ENCODE results near the gene PRSS50. TPM values are rescaled to one million over a fixed set of nuclear protein-coding genes. Genes with fewer than 3 reads are reported as not detected.
"Not testable (repeated sequence)": the region's sequence is repeated elsewhere in the genome, so short reads cannot be mapped to it uniquely, and the experiment has no call there.

Gene PRSS50, protein sequence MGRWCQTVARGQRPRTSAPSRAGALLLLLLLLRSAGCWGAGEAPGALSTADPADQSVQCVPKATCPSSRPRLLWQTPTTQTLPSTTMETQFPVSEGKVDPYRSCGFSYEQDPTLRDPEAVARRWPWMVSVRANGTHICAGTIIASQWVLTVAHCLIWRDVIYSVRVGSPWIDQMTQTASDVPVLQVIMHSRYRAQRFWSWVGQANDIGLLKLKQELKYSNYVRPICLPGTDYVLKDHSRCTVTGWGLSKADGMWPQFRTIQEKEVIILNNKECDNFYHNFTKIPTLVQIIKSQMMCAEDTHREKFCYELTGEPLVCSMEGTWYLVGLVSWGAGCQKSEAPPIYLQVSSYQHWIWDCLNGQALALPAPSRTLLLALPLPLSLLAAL
- total RNA-seq: 0.17 TPM in 1 of 2 replicates, not detected in the other

DNA sequence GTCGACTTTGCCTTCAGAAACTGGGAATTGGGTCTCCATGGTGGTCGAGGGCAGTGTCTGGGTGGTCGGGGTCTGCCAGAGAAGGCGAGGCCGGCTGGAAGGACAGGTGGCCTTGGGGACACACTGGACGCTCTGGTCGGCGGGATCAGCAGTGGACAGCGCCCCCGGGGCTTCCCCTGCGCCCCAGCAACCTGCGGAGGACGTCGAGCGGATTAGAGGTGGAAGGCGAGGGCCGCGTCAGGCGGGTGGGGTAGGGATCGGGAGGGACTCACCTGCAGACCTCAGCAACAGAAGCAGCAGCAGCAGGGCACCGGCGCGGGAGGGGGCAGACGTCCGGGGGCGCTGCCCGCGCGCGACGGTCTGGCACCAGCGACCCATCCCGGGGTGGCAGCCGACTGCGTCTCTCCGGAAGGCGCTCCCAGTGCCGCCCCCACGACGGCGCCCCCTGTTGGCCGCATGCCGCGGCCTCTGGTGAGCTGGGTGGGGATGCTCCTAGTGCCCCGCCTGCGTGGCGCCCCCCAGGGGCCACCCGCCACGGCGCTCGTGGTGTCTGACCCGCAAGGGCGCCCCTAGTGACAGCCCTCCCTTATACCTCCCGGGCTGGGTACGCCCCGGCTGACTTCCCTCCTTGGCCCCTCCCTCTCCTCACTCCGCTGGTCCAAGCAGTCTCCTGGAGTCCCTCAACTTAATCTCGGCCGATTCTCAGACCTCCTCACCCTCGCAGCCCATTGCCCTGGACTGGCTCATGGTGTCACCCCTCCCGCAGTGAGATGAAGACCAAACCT lies at the start of gene PRSS50:
TSS of gene PRSS50 (minus strand) at position 423 of the 785 bp plus-strand sequence. CDS start at position 378, 45 bp downstream.
- no peak for DNase-seq (ENCODE audit: low read depth)

DNA sequence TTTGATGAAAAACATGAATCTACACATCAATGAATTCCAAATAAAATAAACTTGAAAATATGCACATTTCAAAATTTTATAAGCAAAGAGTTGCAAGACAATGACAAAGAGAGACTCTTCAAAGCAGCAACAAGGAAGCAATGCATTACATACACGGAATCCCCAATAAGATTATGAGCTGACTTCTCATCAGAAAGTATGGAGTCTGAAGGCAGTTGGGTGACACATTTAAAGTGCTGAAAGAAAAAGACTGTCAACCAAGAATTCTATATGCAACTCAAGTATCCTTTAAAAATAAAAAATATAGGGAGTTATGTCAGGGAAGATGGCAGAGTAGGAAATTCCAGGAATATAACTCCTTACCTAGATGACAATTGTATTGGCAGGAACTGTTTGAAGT lies 46.5 kb upstream of the PRSS50 start:
- DNase-seq (ENCODE audit: low read depth): no peak

- DNase-seq (ENCODE audit: low read depth): no peak
These were observed 45.5 kb upstream of the PRSS50 start for GRCh38 chr3:46763178-46763577.

DNA sequence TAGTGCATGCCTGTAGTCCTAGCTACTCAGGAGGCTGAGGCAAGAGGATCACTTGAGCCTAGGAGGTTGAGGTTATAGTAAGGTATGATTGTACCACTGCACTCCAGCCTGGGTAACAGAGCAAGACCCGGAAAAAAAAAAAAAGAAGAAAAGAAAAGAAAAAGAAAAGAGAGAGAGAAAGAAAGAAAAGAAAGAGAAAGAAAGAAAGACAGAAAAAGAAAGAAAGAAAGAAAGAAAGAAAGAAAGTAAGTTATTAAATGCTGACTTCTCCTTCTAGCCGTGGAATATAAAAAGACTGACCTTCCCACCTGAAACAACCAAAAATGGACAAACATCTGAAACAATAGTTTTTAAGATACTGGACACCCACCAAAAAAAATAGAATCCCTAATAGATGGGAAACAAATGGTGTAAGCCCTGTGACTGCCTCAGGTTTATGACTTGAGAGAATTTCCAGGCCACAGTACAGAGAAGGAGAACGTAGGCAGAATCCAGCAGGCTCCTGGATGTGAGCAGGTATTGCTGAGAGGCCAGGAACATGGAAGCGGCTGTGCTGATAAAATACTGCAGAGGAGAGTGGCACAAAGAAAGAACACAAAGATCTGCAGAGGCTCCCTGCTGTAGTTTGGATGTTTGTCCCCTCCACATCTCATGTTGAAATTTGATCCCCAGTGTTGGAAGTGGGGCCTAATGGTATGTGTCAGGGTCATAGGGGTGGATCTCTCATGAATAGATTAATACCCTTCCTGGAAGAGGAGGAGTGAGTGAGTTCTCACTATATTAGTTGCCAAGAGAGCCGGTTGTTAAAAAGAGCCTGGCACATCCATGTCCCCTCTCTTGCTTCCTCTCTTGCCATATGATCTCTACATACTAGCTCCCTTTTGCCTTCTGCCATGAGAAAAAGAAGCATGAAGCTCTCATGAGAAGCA lies 41.8 kb upstream of the PRSS50 start:
- no peak for DNase-seq (ENCODE audit: low read depth)

DNA sequence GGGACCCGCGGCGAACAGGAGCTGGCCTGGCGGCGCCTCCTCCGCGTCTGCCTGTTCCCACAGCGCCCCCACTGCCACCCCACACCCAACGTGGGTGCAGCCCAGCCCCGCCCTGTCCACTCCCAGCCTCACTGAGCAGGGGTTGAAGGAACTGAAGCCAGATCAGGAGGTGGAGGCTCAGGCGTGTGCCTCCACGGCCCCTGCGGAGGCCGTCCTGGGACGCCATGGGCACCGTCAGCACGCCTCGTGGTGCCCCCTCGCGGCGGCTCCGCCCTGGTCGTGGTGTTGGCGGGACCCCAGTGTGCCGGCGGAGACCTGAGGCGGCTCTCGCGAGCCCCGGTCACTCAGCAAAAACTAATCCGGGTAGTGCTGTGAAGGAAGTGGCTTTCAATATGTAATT lies 39.0 kb upstream of the PRSS50 start:
- no peak for DNase-seq (ENCODE audit: low read depth)

- DNase-seq (ENCODE audit: low read depth): no peak
These were observed 38.0 kb upstream of the PRSS50 start for GRCh38 chr3:46755646-46756045.

- not testable (repeated sequence) for DNase-seq (ENCODE audit: low read depth)
These were observed 35.5 kb upstream of the PRSS50 start for GRCh38 chr3:46753127-46753526.

- DNase-seq (ENCODE audit: low read depth): no peak
These were observed 32.9 kb upstream of the PRSS50 start for GRCh38 chr3:46750555-46751038.

DNA sequence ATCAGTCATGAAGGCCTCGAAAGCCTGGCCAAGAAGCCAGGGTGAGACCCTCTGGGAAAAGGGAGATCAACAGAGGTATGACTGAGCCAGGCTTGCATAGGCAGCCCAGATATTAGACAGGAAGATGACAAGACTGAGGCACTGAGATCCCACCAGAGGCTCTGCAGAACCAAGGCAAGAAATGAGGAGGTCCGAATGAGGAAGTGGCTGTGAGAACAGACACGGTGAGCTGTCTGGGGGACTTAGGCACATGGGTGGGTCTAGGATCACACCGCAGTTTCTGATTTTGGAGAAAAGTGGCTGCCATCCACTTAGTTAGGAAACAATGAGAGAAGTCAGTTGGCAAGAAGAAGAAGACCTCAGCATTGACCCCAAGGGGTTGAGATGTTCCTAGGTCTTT lies 31.5 kb upstream of the PRSS50 start:
- no peak for DNase-seq (ENCODE audit: low read depth)

DNA sequence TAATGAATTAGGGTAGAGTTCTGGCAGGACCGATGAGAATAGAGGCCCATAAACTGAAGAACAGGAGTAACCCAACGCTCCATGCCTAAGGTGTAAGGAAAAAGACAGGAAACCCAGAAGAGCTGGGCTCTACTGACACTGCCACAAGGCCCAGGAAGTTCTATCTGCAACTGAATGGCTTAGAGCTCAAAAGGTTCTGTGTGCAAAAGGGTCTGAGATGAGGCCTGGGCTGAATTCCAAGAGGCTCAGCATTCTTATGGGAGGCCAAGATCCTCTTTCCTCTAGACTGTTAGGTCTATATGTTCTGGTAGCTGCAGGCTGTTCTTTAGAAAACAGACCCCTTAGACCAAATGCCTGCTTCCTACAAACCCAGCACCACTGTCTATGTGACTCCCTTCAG lies 30.5 kb upstream of the PRSS50 start:
- no peak for DNase-seq (ENCODE audit: low read depth)

DNA sequence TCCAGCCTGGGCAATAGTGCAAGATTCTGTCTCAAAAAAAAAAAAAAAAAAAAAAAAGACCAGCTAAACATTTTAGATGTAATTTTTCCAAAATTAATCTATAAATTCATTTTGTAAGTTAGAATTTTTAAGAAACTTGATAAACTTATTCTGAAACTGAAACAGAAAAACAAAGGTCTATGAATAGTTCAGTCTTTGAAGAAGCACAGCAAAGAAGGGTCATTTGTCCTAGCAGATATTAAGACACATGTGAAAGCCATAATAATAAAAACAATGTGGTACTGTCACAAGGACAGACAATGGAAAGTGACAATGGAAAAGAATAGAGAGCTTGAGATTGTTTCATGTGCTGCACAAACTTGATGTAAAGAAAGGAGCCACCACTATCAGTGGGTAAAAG lies 29.0 kb upstream of the PRSS50 start:
- no peak for DNase-seq (ENCODE audit: low read depth)

GRCh38 chr3:46742992-46743585 lies 25.4 kb upstream of the PRSS50 start:
- DNase-seq (ENCODE audit: low read depth): no peak

DNA sequence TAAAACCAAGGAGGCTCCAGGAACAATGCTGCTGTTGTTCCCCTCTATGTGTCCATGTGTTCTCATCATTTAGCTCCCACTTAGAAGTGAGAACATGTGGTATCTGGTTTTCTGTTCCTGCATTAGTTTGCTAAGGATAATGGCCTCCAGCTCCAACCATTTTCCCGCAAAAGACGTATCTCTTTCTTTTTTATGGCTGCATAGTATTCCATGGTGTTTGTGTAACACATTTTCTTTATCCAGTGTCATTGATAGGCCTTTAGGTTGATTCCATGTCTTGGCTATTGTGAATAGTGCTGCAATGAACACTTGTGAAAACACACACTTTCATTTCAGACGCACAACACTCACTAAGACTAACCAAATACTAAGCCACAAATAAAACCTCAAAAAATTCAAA lies 21.9 kb upstream of the PRSS50 start:
- DNase-seq (ENCODE audit: low read depth): not testable (repeated sequence)

DNA sequence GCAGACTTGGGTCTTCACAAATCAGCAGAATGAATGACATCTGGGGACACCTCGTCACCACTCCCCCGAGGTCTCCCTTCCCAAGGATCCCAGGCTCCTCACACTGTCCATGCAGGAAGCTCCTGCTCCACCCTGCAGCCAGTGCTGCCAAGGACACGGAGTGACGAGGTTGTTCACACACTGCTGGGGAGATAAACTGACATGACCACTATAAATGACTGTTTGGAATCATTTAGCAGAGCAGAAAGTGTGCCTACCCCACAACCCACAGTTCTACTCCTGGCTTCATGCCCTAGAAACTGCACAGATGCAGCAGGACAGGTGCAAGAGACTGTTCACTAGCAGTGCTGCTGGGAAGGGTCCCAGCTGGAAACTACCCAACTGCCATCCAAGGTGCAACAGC lies 19.7 kb upstream of the PRSS50 start:
- DNase-seq (ENCODE audit: low read depth): no peak

GRCh38 chr3:46736006-46736872 lies 18.6 kb upstream of the PRSS50 start:
- DNase-seq (ENCODE audit: low read depth): no peak

- no peak for DNase-seq (ENCODE audit: low read depth)
These were observed 17.1 kb upstream of the PRSS50 start for GRCh38 chr3:46734773-46735172.

GRCh38 chr3:46733026-46733800 lies 15.5 kb upstream of the PRSS50 start:
- DNase-seq (ENCODE audit: low read depth): no peak

DNA sequence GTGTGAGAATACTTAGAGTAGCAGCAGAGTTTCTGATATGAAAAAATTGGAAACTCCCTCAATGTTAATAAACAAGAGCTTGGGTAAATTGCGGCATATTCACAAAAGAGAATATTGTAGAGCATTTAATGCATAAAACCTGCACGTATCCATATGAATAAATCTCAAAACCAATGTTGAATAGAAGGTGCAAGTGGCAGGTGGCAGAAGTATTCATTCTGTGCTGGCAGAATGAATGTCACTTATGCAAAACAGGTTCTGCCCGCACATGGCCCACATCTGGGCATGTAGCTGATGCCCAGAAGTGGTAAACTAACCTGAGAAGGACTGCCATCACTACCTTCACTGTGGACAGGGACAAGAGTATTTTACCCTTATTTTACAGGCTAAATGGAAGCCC lies 14.1 kb upstream of the PRSS50 start:
- DNase-seq (ENCODE audit: low read depth): no peak

DNA sequence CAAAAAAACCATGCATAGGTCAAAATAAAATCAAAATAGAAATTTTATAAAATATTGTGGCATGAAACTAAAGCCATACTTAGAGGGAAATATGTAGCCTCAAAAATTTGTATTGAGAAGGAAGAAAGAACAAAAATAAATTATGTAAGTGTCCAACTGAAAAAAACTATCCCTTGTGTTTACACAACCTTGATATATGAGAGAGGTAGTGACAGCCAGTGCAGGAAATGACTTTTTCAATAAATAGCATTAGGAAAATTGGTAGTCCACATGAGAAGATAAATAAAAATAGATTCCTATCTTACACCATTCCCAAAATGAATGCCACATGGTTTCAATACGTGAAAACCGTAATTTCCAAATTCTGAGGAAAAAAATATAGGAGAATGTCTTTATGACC lies 13.2 kb upstream of the PRSS50 start:
- no peak for DNase-seq (ENCODE audit: low read depth)

DNA sequence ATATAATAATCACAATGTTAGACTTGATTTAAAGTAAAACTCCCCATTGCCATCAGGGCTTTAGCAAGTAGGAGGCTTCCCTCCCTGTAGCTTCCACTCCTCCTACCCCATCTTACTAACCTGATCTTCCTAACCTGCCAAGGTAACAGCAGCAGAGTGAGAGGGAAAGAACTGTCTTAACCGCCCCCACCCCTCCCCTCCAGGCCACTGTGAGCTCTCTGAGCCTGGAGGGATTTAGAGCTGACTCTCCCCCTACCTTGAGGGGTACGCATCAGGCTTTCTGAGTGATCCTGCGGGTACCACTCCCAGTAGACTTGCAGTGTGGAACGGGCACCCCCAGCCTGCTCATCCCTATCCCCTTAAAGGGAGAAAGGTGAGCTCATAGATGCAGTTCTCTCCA lies 11.4 kb upstream of the PRSS50 start:
- no peak for DNase-seq (ENCODE audit: low read depth)

All from renal cortical epithelial cell (primary cell).